Measurements from ENCODE around the gene PROM1.

The PROM1 gene, protein sequence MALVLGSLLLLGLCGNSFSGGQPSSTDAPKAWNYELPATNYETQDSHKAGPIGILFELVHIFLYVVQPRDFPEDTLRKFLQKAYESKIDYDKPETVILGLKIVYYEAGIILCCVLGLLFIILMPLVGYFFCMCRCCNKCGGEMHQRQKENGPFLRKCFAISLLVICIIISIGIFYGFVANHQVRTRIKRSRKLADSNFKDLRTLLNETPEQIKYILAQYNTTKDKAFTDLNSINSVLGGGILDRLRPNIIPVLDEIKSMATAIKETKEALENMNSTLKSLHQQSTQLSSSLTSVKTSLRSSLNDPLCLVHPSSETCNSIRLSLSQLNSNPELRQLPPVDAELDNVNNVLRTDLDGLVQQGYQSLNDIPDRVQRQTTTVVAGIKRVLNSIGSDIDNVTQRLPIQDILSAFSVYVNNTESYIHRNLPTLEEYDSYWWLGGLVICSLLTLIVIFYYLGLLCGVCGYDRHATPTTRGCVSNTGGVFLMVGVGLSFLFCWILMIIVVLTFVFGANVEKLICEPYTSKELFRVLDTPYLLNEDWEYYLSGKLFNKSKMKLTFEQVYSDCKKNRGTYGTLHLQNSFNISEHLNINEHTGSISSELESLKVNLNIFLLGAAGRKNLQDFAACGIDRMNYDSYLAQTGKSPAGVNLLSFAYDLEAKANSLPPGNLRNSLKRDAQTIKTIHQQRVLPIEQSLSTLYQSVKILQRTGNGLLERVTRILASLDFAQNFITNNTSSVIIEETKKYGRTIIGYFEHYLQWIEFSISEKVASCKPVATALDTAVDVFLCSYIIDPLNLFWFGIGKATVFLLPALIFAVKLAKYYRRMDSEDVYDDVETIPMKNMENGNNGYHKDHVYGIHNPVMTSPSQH

DNA sequence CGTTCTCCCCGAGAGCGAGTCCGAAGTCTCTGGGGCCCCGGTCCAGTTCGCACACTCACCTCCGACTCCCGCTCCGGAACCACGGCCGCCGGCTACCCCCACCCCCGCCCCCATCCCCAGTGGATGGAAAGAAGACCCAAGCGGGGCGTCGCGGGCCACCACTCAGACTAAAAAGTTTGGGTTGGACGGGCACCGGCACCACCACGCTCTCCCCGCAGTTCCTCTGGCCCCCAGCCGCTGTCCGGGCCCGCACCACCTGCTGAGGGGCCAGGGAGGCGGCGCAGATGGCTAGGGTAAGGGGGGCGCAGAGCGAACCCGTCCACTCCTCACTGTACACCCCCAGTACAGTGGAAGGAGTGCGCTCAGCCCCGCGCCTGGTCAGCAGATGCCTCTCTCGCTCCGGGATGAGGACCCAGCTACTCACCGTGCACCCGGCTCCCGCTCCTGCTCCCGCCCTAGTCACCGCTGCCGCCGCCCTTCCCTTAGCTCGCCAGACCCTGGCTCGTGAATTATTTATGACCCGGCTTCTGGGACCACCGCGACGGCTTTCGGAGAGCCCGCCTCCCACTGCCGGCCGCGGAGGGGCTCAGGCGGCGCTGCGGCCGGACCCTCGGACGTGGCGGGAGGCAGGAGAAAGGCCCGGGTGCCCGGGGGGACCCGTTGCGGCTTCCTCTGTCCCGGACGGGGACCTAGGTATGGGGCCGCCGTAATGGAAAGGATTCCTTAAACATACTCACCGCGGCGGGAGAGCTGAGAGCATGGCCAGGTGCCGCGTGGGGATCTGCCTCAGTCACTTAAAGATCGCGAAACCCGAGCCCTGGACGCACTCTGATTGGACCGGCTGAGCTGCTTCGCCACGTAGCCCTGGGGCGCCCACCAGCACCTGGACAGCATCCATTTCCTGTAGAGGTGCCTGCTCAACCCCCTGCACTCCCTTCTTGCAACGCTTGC, at the start of gene PROM1:
PROM1 (minus strand) TSS at position 783 of the 951 bp plus-strand sequence. CDS start 8,117 bp downstream, outside the sequence.
- Histone ChIP-seq H2AFZ (ENCODE audit: low read length) (no peak within 1 kb of the TSS), H3K4me2 (ENCODE audit: low read depth, low read length, poor library complexity, severe bottlenecking) (no peak within 1 kb of the TSS), H3K9me3 (ENCODE audit: insufficient read depth, low read depth, low read length) (no peaks in the 10 kb centered on the region), H3K4me1 (ENCODE audit: insufficient read depth, low read length, poor library complexity, severe bottlenecking) (peaks cover 5% of the 10 kb centered on the region), H3K27me3 (ENCODE audit: insufficient read depth, low read length, poor library complexity, severe bottlenecking) (no peaks in the 10 kb centered on the region), H3K36me3 (ENCODE audit: insufficient read depth, low read length) (no peaks in the 10 kb centered on the region), H3K9me2 (replicated peaks; ENCODE audit: low read depth, low read length) (no peaks in the 10 kb centered on the region), H3K79me2 (ENCODE audit: insufficient read depth, low read length) (no peaks in the 10 kb centered on the region), H3K4me3 (ENCODE audit: low read length, poor library complexity, severe bottlenecking) (no peak within 1 kb of the TSS), H3K9ac (ENCODE audit: low read depth, low read length, poor library complexity, severe bottlenecking) (no peak within 1 kb of the TSS), H3F3A (ENCODE audit: low read depth) (no peaks in the 10 kb centered on the region), H4K20me1 (ENCODE audit: insufficient read depth, low read length, poor library complexity, severe bottlenecking) (no peaks in the 10 kb centered on the region)
- no peak for TF ChIP-seq CTCF (conservative IDR thresholded peaks at IDR 0.05; ENCODE audit: low read length)
- TF ChIP-seq EZH2phosphoT487 (IDR thresholded peaks at IDR 0.05; ENCODE audit: borderline replicate concordance): no peak

- H3K79me2 ChIP-seq (ENCODE audit: insufficient read depth, low read length): no peaks in the 10 kb centered on the region
Measured at GRCh38 chr4:16133406-16133805, 49.6 kb upstream of the PROM1 start.

More at GRCh38 chr4:16133406-16133805, 49.6 kb upstream of the PROM1 start:
- TF ChIP-seq CTCF (conservative IDR thresholded peaks at IDR 0.05; ENCODE audit: low read length): no peak
- TF ChIP-seq EZH2phosphoT487 (IDR thresholded peaks at IDR 0.05; ENCODE audit: borderline replicate concordance): no peak
- H3K27me3 ChIP-seq (ENCODE audit: insufficient read depth, low read length, poor library complexity, severe bottlenecking): no peaks in the 10 kb centered on the region
- H3K4me3 ChIP-seq (ENCODE audit: low read length, poor library complexity, severe bottlenecking): no peak overlapping the region
- H4K20me1 ChIP-seq (ENCODE audit: insufficient read depth, low read length, poor library complexity, severe bottlenecking): no peaks in the 10 kb centered on the region
- H3K9me3 ChIP-seq (ENCODE audit: insufficient read depth, low read depth, low read length): peaks cover 5% of the 10 kb centered on the region; the same call in 1 of the 2 replicates
- H3K36me3 ChIP-seq (ENCODE audit: insufficient read depth, low read length): no peaks in the 10 kb centered on the region
- H3F3A ChIP-seq (ENCODE audit: low read depth): no peaks in the 10 kb centered on the region
- no peak overlapping the region for H3K9ac ChIP-seq (ENCODE audit: low read depth, low read length, poor library complexity, severe bottlenecking)
- H3K4me1 ChIP-seq (ENCODE audit: insufficient read depth, low read length, poor library complexity, severe bottlenecking): no peaks in the 10 kb centered on the region
- no peak overlapping the region for H3K4me2 ChIP-seq (ENCODE audit: low read depth, low read length, poor library complexity, severe bottlenecking)
- no peak overlapping the region for H2AFZ ChIP-seq (ENCODE audit: low read length)
- no peaks in the 10 kb centered on the region for H3K9me2 ChIP-seq (replicated peaks; ENCODE audit: low read depth, low read length)
